Measurements from ENCODE around the gene GREB1.

GRCh38 chr2:11672407-11672806 lies 138.6 kb downstream of the GREB1 start:
- TF ChIP-seq PHB2 (IDR thresholded peaks at IDR 0.05; ENCODE audit: partially characterized antibody) = no peak
- no peak for TF ChIP-seq ZNF253 (CRISPR knock-in tag; IDR thresholded peaks at IDR 0.05; ENCODE audit: borderline replicate concordance)
- no peak for TF ChIP-seq ZNF180 (CRISPR knock-in tag; IDR thresholded peaks at IDR 0.05; ENCODE audit: borderline replicate concordance, low read depth)
- TF ChIP-seq, protein P1, sequence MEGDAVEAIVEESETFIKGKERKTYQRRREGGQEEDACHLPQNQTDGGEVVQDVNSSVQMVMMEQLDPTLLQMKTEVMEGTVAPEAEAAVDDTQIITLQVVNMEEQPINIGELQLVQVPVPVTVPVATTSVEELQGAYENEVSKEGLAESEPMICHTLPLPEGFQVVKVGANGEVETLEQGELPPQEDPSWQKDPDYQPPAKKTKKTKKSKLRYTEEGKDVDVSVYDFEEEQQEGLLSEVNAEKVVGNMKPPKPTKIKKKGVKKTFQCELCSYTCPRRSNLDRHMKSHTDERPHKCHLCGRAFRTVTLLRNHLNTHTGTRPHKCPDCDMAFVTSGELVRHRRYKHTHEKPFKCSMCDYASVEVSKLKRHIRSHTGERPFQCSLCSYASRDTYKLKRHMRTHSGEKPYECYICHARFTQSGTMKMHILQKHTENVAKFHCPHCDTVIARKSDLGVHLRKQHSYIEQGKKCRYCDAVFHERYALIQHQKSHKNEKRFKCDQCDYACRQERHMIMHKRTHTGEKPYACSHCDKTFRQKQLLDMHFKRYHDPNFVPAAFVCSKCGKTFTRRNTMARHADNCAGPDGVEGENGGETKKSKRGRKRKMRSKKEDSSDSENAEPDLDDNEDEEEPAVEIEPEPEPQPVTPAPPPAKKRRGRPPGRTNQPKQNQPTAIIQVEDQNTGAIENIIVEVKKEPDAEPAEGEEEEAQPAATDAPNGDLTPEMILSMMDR (CRISPR knock-in tag; IDR thresholded peaks at IDR 0.05) = no peak
- TF ChIP-seq, protein P2, sequence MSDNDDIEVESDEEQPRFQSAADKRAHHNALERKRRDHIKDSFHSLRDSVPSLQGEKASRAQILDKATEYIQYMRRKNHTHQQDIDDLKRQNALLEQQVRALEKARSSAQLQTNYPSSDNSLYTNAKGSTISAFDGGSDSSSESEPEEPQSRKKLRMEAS (IDR thresholded peaks at IDR 0.05) = no peak
- TF ChIP-seq REL (CRISPR knock-in tag; conservative IDR thresholded peaks at IDR 0.05) = no peak
- TF ChIP-seq ZBTB44 (CRISPR knock-in tag; IDR thresholded peaks at IDR 0.05) = no peak
- no peak for TF ChIP-seq ZNF367 (CRISPR knock-in tag; IDR thresholded peaks at IDR 0.05; ENCODE audit: borderline replicate concordance)
- no peak for TF ChIP-seq FOXP4 (CRISPR knock-in tag; IDR thresholded peaks at IDR 0.05)
- TF ChIP-seq ZBTB33 (CRISPR knock-in tag; IDR thresholded peaks at IDR 0.05) = no peak

Measured in HepG2 (cell line).